Uterus (tissue), 4 donors: ENCODE results near the gene AUP1. TPM values are rescaled to one million over a fixed set of nuclear protein-coding genes. Genes with fewer than 3 reads are reported as not detected.

Experiments used
- DNase-seq, 2 donors: peaks; one replicate each; pipeline ENCODE4 v3.0.0-alpha.2; 2019 to 2020
- H3K27ac ChIP-seq, 2 donors: fragments of 200-600 bp; sonication (generic); 1 replicate in 1 of 2; 2 replicates in 1 of 2; pipeline ENCODE4 v1.5.1; 2016 to 2018
- H3K27me3 ChIP-seq, 2 donors: fragments of 200-600 bp; sonication (generic); one replicate each; pipeline ENCODE4 v1.5.1; 2018 to 2019; ENCODE audit warnings: control low read depth in 1 of 2
- H3K36me3 ChIP-seq, 2 donors: fragments of 200-600 bp; sonication (generic); one replicate each; pipeline ENCODE4 v1.5.1; 2019; ENCODE audit warnings: control low read depth in 1 of 2
- H3K4me1 ChIP-seq, 2 donors: fragments of 200-600 bp; sonication (generic); one replicate each; pipeline ENCODE4 v1.5.1; 2018 to 2019; ENCODE audit warnings: control low read depth in 1 of 2
- H3K4me3 ChIP-seq, 2 donors: fragments of 200-600 bp; sonication (generic); 1 replicate in 1 of 2; 2 replicates in 1 of 2; pipeline ENCODE4 v1.5.1; 2018 to 2019; ENCODE audit warnings: mild to moderate bottlenecking in 1 of 2
- H3K9me3 ChIP-seq, 2 donors: fragments of 200-600 bp; sonication (generic); one replicate each; pipeline ENCODE4 v1.5.1; 2019; ENCODE audit warnings: control low read depth in 1 of 2
- CTCF ChIP-seq, 4 experiments: fragments of 200-600 bp in 2 of 4; fragments of 450-650 bp in 2 of 4; sonication (generic) in 2 of 4; IDR thresholded peaks; one replicate each; pipeline ENCODE4 v1.5.1; 2016 to 2019; ENCODE audit warnings: antibody characterized with exemption in 4 of 4, mild to moderate bottlenecking in 2 of 4, moderate library complexity in 1 of 4
- POLR2A ChIP-seq, 2 donors: fragments of 450-650 bp; IDR thresholded peaks; one replicate each; pipeline ENCODE4 v1.6.1; 2016; ENCODE audit warnings: antibody characterized with exemption in 2 of 2, mild to moderate bottlenecking in 1 of 2, moderate library complexity in 1 of 2
- intact Hi-C: fragments of 100-400 bp; cut with DNase I; formaldehyde crosslinking; loops from one replicate; pipeline ENCODE4 v1.15.1; 2023; ENCODE audit warnings: low total_unique reads
- total RNA-seq, 4 donors: library from RNA; depleted of rRNA in 3 of 4; stranded (reverse); fragments of >200 nt in 3 of 4; gene quantifications; one replicate each; pipeline versions ENCODE4 v1.1.0 to v1.2.4, GENCODE V29; 2014 to 2023
- donor health status: DM: yes; HTN: yes; CAD: no.

AUP1 gene
- total RNA-seq, 4 donors from 2014 or later: 62.8 to 87.0 (median 70.7) TPM

GRCh38 chr2:74528600-74529356, 728 bp downstream of the AUP1 start:
- H3K9me3 ChIP-seq: no peaks in the 10 kb centered on the region
- no peaks in the 10 kb centered on the region for H3K27me3 ChIP-seq
- peak overlapping the region; percentile 69 to 84 for H3K4me3 ChIP-seq
- intact Hi-C loops: no loop called here
- TF ChIP-seq POLR2A (IDR thresholded peaks at IDR 0.05) (no peak), CTCF (IDR thresholded peaks at IDR 0.05) (no peak)
- H3K36me3 ChIP-seq: no peaks in the 10 kb centered on the region
- peaks cover 0 to 8% of the 10 kb centered on the region in 2 donors for H3K4me1 ChIP-seq
- DNase-seq: no peak
- peak overlapping the region; percentile 75 to 88 for H3K27ac ChIP-seq

- TF ChIP-seq CTCF (IDR thresholded peaks at IDR 0.05) (no peak), POLR2A (IDR thresholded peaks at IDR 0.05) (no peak)
- H3K27me3 ChIP-seq: no peaks in the 10 kb centered on the region
- no peak overlapping the region for H3K4me3 ChIP-seq
- no peaks in the 10 kb centered on the region for H3K36me3 ChIP-seq
- no peaks in the 10 kb centered on the region for H3K9me3 ChIP-seq
- no peak for DNase-seq
- H3K27ac ChIP-seq: no peak overlapping the region
- intact Hi-C loops: no loop called here
- H3K4me1 ChIP-seq: peaks cover 0 to 8% of the 10 kb centered on the region in 2 donors
Observed at GRCh38 chr2:74527741-74528140, 1.8 kb downstream of the AUP1 start.

GRCh38 chr2:74526649-74527230, 2.8 kb downstream of the AUP1 start:
- Histone ChIP-seq H3K27ac (no peak overlapping the region), H3K9me3 (no peaks in the 10 kb centered on the region), H3K36me3 (no peaks in the 10 kb centered on the region), H3K27me3 (no peaks in the 10 kb centered on the region), H3K4me3 (no peak overlapping the region), H3K4me1 (peaks cover 0 to 8% of the 10 kb centered on the region in 2 donors)
- DNase-seq: no peak
- intact Hi-C loops: no loop called here
- TF ChIP-seq POLR2A (IDR thresholded peaks at IDR 0.05) (no peak), CTCF (IDR thresholded peaks at IDR 0.05) (no peak)

GRCh38 chr2:74525717-74526648, 3.5 kb downstream of the AUP1 start, which contains the start of gene DQX1:
Gene DQX1 (minus strand): TSS chr2:74526231. CDS start chr2:74525729, 502 bp downstream.
- no peak for DNase-seq
- intact Hi-C loops: no loop called here
- TF ChIP-seq CTCF (IDR thresholded peaks at IDR 0.05) (no peak), POLR2A (IDR thresholded peaks at IDR 0.05) (no peak)
- Histone ChIP-seq H3K27ac (no peak within 1 kb of the TSS), H3K4me3 (no peak within 1 kb of the TSS), H3K9me3 (no peaks in the 10 kb centered on the region), H3K27me3 (no peaks in the 10 kb centered on the region), H3K36me3 (no peaks in the 10 kb centered on the region), H3K4me1 (peaks cover 0 to 8% of the 10 kb centered on the region in 2 donors)
